Coronary artery (tissue), 2 donors: Measurements from ENCODE around the gene C1QTNF12.

ENCODE experiments used
- DNase-seq: peaks from one replicate; pipeline ENCODE4 v3.0.0-alpha.2; 2017; ENCODE audit warnings: low spot score
- H3K27ac ChIP-seq, 2 donors: fragments of 200-600 bp; sonication (generic); one replicate each; pipeline ENCODE4 v1.5.1; 2016 to 2019
- H3K4me3 ChIP-seq: fragments of 200-600 bp; sonication (generic); 2 replicates; pipeline ENCODE4 v1.5.1; 2016; ENCODE audit warnings: mild to moderate bottlenecking, moderate library complexity
- CTCF ChIP-seq: fragments of 200-600 bp; sonication (generic); IDR thresholded peaks from one replicate; pipeline ENCODE4 v1.5.1; 2019; ENCODE audit warnings: antibody characterized with exemption

C1QTNF12 gene

GRCh38 chr1:1262758-1263157, 16.2 kb upstream of the C1QTNF12 start:
- no peak for DNase-seq
- no peak for TF ChIP-seq CTCF
- Histone ChIP-seq H3K4me3 (no peak overlapping the region), H3K27ac (no peak overlapping the region)

- no peak for DNase-seq
- no peak overlapping the region for H3K4me3 ChIP-seq
- no peak for TF ChIP-seq CTCF
- H3K27ac ChIP-seq: no peak overlapping the region
These were observed 15.5 kb upstream of the C1QTNF12 start for GRCh38 chr1:1262071-1262470.

- Histone ChIP-seq H3K4me3 (no peak overlapping the region), H3K27ac (no peak overlapping the region)
- TF ChIP-seq CTCF: no peak
- no peak for DNase-seq
These were observed 14.5 kb upstream of the C1QTNF12 start for GRCh38 chr1:1260843-1261560.

GRCh38 chr1:1259951-1260600, 13.6 kb upstream of the C1QTNF12 start:
- H3K4me3 ChIP-seq: no peak overlapping the region
- no peak overlapping the region for H3K27ac ChIP-seq
- no peak for TF ChIP-seq CTCF
- no peak for DNase-seq

GRCh38 chr1:1259540-1259939, 13.0 kb upstream of the C1QTNF12 start:
- TF ChIP-seq CTCF: no peak
- H3K27ac ChIP-seq: no peak overlapping the region
- no peak overlapping the region for H3K4me3 ChIP-seq
- DNase-seq: no peak

- no peak for TF ChIP-seq CTCF
- H3K4me3 ChIP-seq: no peak overlapping the region
- DNase-seq: no peak
- H3K27ac ChIP-seq: no peak overlapping the region
These were observed 12.6 kb upstream of the C1QTNF12 start for GRCh38 chr1:1259119-1259488.
